Measurements from ENCODE around the gene PTPRCAP.
A peak's percentile ranks its signal among the peaks of the same experiment; 100 is the strongest.
"Not testable (repeated sequence)": the region's sequence is repeated elsewhere in the genome, so short reads cannot be mapped to it uniquely, and the experiment has no call there.

Gene PTPRCAP

GRCh38 chr11:67437082-67437808 lies at the start of gene PTPRCAP:
Gene PTPRCAP (minus strand): TSS chr11:67437682. CDS start chr11:67437619, 63 bp downstream.
- DNase-seq (ENCODE audit: low read depth), result peak; percentile 62

GRCh38 chr11:67486481-67487195 lies 49.2 kb upstream of the PTPRCAP start:
- DNase-seq (ENCODE audit: low read depth), result no peak

GRCh38 chr11:67485873-67486361 lies 48.4 kb upstream of the PTPRCAP start:
- DNase-seq (ENCODE audit: low read depth), result not testable (repeated sequence)

GRCh38 chr11:67484847-67485311 lies 47.4 kb upstream of the PTPRCAP start:
- DNase-seq (ENCODE audit: low read depth), result no peak

- DNase-seq (ENCODE audit: low read depth), result no peak
Observed at GRCh38 chr11:67483831-67484665, 46.6 kb upstream of the PTPRCAP start.

- peak; percentile 91 for DNase-seq (ENCODE audit: low read depth)
Observed at GRCh38 chr11:67482827-67483798, 45.6 kb upstream of the PTPRCAP start, which contains the start of gene AIP. Gene AIP (plus strand): TSS chr11:67483026. CDS start chr11:67483159, 133 bp downstream.

GRCh38 chr11:67482275-67482826 lies 44.9 kb upstream of the PTPRCAP start:
- no peak for DNase-seq (ENCODE audit: low read depth)

GRCh38 chr11:67477344-67478050 lies 40.0 kb upstream of the PTPRCAP start:
- DNase-seq (ENCODE audit: low read depth), result not testable (repeated sequence)

GRCh38 chr11:67476692-67477091 lies 39.2 kb upstream of the PTPRCAP start:
- not testable (repeated sequence) for DNase-seq (ENCODE audit: low read depth)

- DNase-seq (ENCODE audit: low read depth), result no peak
Observed at GRCh38 chr11:67472882-67473281, 35.4 kb upstream of the PTPRCAP start.

- DNase-seq (ENCODE audit: low read depth), result no peak
Observed at GRCh38 chr11:67470337-67471002, 33.0 kb upstream of the PTPRCAP start.

- no peak for DNase-seq (ENCODE audit: low read depth)
Observed at GRCh38 chr11:67469508-67469811, 32.0 kb upstream of the PTPRCAP start.

- peak; percentile 86 for DNase-seq (ENCODE audit: low read depth)
Observed at GRCh38 chr11:67468759-67469507, 31.5 kb upstream of the PTPRCAP start, which contains the start of gene TMEM134. Gene TMEM134 (minus strand): TSS chr11:67469251. CDS start chr11:67469192, 59 bp downstream.

- DNase-seq (ENCODE audit: low read depth), result no peak
Observed at GRCh38 chr11:67468456-67468758, 30.9 kb upstream of the PTPRCAP start.

- DNase-seq (ENCODE audit: low read depth), result no peak
Observed at GRCh38 chr11:67468056-67468455, 30.6 kb upstream of the PTPRCAP start.

- DNase-seq (ENCODE audit: low read depth), result no peak
Observed at GRCh38 chr11:67466962-67467771, 29.7 kb upstream of the PTPRCAP start.

GRCh38 chr11:67466367-67466766 lies 28.9 kb upstream of the PTPRCAP start:
- DNase-seq (ENCODE audit: low read depth), result no peak

- DNase-seq (ENCODE audit: low read depth), result not testable (repeated sequence)
Observed at GRCh38 chr11:67465530-67465929, 28.0 kb upstream of the PTPRCAP start.

Data from stimulated activated CD8-positive, alpha-beta memory T cell treated with anti-CD3 and anti-CD28 coated beads, Interleukin-12 subunit alpha, Interleukin-12 subunit beta, amount 100 ng/mL, for 1 hour (primary cell).